GM19239 (cell line): ENCODE data around the gene RHBDD3.
"Not testable (repeated sequence)": the region's sequence is repeated elsewhere in the genome, so short reads cannot be mapped to it uniquely, and the experiment has no call there.

Experiments
- DNase-seq: peaks from one replicate; pipeline ENCODE4 v3.0.0; 2011; ENCODE audit warnings: low spot score; ENCODE audit not compliant: insufficient read length
- FAIRE-seq: peaks from 2 replicates; lab custom pipeline; 2011; peaks lifted over from hg19 to GRCh38; lab: Jason Lieb, UNC

Gene RHBDD3

DNA sequence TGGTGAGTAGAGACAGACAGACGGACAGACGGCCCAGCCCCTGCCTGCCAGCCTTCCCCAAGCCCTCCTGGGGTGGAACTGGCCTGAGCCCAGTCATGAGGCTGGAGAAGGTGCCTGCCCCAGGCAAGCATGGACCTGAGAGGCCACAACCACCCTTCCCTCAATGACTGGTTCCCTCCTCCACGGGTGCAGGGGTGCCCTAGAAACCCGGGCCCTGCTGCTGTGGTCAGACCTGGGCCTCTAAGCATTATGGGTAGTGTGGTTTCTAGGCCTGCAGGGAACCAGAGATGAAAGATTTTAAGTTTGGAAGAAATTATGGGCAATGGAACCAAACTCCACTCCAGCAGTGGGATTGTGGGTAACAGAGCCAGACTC, 13.5 kb downstream of the RHBDD3 start:
- no peak for DNase-seq
- no peak for FAIRE-seq

DNA sequence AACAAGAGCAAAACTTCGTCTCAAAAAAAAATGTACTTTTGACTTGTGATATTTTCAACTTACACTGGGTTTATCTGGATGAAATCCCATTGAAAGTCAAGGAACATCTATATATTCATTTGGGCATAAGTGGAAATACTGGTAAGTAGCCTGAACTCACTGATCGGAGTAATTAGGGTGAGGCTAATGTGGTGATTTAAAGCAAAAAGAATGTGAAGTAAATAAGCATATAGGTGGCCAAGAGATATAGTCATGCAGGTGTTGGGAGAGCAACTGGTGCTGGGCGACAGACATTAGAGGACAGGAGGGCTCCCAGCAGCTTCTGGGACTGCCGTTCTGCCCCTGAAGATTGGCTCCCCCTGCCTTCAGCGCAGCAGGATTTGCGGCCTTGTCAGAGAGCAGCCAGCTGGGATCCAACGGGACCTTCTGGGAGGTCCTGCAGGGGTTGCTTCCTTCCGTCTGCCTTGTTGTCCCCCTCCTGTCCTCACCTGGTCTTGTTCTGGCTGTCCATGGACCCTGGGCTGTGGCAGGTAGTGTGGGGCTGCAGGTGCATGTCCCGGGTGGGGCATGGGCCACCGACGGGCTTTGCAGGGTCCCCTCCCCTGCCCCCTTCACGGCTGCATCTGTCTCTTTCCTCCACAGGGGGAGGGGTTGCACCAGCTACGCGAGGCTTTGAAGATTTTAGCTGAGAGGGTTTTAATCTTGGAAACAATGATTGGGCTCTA, 14.1 kb downstream of the RHBDD3 start:
- no peak for FAIRE-seq
- no peak for DNase-seq

DNA sequence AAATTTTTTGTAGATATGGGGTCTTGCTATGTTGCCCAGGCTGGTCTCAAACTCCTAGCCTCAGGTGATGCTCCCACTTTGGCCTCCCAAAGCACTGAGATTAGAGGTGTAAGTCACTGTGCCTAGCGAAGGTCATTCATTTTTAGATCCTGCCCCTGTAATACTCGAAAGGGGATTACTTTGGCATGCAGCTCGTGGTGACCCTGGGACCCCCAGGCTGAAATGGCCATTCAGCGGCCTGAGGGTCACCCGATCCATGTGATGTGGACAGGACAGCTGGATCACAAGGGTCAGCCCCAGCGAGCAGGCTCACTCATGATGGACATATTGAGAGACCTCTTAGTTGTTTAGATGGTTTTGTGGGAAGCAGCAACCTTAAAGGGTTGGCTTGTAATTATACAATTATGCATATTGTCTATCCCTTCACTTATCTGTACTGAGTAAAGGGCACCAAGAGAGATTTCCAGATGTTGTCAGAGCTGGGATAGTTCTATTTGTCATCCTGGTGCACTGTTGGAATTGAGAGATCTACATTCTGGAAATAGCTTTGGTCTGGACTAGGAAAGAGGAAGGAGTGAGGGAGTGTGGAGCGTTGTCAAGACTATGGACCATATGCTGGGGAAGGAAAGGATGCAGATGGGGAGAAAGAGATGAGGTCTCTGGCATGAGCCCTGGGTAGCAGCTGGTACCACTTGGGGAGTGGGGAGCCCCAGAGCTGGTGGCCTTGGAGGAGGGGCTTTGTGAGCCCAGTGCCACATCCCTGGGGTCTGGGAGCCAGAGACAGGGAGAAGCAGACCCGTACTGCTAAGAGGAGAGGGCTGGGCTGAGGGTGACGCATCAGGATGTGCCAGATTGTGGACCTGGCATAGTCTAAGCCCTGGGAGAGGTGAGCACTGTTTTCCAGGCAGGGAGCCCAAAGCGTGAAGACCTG, 15.5 kb downstream of the RHBDD3 start:
- DNase-seq: no peak
- FAIRE-seq: no peak

DNA sequence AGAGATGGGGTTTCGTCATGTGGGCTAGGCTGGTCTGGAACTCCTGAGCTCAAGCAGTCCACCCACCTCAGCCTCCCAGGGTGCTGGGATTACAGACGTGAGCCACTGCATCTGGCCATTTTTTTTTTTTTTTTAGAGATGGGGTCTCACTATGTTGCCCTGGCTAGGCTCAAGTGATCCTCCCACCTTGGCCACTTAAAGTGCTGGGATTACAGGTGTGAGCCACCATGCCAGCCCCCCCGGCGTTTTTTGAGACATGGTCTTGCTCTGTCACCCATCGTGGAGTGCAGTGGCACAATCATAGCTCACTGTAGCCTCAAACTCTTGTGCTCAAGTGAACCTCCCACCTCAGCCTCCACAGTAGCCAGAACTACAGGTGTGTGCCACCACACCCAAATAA, 16.5 kb downstream of the RHBDD3 start:
- DNase-seq (no peak), FAIRE-seq (no peak)

DNA sequence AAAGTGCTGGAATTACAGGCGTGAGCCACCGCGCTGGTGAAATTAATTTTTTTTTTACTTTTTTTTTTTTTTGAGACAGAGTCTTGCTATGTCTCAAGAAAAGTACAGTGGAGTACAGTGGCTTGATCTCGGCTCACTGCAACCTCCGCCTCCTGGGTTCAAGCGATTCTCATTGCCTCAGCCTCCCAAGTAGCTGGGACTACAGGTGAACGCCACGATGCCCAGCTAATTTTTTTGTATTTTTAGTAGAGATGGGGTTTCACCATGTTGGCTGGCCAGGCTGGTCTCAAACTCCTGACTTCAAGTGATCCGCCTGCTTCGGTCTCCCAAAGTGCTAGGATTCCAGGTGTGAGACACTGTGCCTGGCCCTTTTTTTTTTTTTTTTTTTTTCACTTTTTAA, 19.9 kb downstream of the RHBDD3 start:
- not testable (repeated sequence) for FAIRE-seq, DNase-seq

DNA sequence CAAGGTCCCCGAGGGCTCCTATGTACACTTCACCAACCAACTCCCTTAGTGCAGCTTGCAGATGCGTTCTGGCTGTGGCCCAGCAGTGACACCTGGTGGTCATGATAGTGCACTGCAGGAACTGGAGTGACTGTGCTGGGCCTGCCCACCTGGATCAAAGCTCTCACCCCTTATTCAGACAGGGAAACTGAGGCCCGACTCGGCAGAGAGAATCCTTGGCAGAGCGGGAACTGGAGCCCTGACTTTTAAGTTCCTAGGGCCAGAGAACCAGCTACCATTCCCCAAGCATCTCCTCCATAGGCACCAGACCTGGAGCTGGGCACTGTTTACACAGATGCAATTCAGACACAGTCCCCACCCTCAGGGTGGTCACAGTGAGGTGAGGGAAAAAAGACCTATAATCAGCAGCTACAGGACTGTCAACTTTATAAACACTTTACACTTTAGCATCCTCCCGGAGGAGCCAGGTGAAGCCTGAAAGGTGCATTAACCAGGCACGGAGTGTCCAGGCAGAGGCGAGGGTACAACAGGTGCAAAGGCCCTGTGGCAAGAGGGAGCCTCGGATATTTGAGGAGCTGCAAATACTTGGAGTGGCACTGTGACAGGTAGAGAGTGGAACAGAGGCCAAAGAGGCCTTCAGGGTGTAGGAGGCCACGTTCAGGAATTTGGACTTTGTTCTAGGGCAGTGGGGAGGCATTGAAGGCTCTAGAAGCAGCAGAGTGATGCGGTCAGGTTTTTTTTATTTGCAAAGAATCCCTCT, 22.0 kb downstream of the RHBDD3 start:
- FAIRE-seq: peak; percentile 94
- DNase-seq: peak; percentile 80

DNA sequence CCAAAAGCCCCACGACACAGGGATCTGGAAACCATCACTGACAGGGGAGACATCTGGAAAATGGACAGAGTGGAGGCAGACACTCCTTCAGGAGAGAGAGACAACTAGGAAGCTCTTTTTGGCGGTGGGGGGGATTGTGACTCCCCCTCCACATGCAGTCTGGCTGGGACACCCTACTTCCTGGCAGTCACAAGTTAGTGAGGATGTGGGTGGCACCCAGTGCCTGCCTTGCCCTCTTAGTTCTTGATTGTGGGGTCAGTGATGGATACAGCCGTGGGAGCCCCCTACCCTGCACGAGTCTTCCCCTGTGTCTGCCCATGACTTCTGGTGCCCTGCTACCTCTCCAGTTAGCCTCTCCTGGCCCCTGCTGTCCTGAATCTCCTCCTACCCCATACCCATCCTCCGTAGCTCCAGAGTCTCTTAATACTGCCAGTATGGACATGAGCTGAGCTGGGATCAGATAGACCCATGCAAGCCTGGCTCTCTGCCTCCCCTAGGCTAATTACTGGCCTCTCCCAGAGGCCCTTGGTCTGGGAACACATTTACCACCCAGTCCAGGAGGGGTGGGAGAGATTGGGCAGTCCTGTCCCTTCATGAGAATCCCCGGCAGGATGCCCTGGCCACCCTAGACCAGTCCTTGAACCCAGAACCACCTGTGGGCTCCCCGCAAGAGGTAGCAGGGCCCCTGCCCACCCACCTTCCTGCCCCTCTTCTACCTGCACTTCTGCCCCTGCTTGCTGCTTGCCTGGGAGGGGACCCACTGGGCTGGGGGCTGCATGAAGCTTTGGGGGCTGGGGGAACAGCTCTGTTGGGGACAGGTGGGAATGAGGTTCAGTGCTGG, 22.8 kb downstream of the RHBDD3 start:
- DNase-seq: no peak
- no peak for FAIRE-seq

DNA sequence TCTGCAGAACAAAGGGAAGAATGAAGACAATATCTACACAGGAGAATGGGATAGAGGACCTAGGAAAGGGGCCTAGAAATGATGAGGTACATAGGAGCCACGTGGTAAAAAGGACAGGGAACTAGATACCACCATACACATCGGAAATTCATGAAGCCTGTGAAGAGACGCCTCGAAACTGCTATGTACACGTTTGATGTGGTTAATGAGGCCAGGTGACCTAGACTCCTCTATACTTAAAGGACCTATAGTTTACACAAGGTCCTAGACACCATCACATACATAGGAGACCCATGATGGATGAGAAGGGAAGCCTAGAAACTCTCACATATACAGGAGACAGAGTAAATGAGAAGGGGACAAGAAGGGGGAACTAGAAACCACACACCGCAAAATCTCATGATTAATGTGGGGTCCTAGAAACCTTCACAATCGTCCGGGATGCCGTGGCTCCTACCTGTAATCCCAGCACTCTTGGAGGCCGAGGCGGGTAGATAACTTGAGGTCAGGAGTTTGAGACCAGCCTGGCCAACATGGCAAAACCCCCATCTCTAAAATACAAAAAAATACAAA, 23.8 kb downstream of the RHBDD3 start:
- no peak for DNase-seq
- FAIRE-seq: no peak

DNA sequence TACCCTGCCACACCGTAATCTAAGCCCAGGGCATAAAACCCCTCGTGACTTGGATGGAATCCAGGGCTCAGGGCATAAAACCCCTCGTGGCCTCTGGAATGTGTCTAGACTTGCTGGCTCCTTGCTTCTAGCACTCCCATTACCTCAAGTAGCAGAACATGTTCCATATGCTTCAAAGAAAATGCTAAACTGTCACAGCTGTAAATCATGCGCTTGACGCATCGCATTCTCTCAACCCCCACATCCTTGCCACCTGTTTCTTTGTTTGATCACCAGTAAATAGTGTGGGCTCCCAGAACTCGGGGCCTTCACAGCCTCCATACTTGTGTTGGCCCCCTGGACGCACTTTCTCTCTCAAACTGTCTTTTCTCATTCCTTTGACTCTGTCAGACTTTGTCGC, 27.3 kb downstream of the RHBDD3 start:
- not testable (repeated sequence) for FAIRE-seq, DNase-seq

DNA sequence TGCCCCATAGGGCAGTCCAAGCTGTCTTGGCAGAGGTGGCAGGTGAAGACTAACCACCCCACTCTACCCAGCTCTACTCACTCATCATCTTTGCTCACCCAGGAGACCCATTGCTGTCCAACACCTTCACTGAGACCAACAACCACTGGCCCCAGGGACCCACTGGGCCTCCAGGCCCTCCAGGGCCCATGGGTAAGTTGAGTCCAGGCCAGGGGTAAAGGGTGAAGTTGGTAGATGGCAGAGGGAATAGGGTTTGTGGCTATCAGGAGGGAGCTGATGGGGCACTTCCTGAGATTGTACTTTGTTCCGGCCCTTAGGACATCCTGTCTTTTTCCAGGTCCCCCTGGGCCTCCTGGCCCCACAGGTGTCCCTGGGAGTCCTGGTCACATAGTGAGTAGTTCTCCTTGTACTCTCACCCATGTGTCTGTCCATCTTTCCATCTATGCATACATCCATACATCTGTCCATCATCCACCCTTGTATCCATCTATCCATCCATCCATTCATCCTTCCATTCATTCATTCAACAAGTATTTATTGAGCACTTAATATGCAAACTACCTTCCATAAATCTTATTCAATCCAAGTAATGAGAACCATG, 34.4 kb downstream of the RHBDD3 start:
- no peak for DNase-seq
- FAIRE-seq: no peak

DNA sequence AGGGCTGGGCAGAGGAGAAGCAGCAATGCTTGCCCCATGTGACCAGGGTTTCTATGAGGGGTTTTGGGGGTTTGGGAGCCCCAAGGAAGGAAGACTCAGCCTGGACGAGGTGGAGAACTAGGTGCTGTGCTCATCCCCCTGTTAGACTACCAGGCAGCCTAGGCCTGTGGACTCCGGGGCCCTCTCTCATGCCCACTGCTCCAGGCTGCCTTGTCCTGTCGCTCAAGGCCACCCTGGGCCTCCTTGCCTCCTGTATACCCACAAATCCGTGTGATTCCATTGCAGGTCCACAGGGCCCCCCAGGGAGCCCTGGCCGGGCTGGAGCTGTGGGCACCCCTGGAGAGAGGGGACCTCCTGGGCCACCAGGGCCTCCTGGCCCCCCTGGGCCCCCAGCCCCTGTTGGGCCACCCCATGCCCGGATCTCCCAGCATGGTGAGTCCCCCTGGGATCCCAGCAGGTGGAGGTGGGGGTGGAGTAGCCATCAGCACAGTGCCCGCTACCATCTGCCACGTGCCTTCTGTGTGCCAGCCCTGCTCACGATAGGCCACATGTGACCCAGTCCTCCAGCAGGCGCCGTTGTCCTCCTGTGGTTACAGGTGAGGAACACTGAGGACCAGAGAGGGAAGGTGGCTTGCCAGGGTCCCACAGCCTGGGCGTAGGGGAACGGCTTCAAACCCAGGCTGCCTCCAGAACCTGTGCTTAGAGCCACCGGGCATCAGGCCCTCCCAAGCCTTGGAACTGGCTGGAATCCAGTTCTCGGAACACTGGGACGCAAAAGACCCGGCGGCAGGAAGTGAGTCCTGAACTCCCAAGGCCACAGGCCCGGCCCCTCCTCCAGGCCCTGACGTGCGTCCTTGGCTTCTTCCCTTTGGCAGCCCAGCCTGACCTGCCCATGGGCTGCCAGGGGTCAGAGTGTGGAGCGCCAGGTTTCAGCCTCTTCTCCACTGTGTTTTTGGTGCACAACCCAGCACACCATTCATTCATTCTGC, 35.5 kb downstream of the RHBDD3 start:
- FAIRE-seq: no peak
- no peak for DNase-seq

DNA sequence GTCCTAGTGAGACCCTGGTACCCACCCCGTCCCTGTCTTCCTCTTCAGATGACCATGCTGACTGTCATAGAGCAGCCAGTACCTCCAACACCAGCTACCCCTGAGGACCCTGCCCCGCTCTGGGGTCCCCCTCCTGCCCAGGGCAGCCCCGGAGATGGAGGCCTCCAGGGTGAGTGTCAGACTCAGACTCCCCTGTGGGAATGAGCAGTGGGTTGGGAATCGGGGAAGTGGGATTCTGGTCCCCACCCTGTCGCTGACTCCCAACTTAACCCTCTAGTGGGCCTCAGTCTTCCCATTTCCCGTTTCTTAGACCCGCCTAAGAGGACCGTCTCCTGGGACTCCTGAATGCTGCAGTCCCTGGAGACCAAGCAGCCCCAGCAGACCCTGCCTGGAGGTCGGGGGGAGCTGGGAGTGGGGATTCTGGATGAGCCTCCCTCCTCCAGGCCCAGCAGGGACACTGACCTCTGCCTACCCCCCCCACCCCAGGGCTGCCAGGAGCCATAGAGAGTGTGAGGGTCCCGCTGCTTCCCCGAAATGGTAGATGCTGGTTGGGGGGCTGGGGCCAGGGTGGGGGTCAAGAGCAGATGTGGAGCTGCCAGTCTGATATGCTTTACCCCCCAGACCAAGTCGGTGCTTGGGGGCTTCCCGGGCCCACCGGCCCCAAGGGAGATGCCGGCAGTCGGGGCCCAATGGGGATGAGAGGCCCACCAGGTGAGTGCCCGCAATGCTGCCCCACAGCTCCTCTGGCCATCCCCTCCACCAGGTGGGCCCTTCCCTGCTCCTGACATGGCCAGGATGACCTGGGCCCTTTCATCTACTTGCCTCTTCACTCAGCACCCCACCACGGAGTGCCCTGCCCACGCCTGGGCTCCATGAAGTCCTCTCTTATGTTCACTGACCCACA, 36.6 kb downstream of the RHBDD3 start:
- FAIRE-seq (no peak), DNase-seq (no peak)

DNA sequence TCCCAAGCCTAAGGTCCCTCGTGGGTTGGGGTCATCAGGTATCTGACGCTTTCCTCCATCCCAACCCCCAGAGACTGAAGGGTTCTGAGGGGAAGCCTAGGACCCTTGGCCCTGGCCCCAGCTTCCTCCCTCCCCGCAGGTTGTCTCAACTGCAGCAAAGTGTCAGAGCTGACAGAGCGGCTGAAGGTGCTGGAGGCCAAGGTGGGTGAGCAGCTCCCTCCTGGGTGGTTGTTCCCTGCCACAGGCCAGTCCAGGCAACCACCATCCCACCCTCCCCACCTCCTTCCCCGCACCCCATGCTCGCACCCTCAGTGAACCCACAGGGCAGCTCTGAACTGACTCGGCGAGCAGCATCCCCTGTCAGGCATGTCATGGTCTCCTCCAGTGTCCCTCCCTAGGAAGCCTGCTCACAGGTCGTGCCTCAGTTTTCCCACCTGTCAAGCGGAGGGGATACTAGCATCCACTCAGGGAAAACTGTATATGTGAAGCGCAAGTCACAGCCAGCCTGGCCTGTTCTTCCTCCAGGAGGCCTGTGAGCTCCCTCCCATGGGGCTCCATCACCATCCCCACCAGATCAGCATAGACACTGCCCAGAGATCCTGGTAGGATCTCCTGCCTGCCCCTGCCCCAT, 41.3 kb downstream of the RHBDD3 start:
- FAIRE-seq (no peak), DNase-seq (no peak)

DNA sequence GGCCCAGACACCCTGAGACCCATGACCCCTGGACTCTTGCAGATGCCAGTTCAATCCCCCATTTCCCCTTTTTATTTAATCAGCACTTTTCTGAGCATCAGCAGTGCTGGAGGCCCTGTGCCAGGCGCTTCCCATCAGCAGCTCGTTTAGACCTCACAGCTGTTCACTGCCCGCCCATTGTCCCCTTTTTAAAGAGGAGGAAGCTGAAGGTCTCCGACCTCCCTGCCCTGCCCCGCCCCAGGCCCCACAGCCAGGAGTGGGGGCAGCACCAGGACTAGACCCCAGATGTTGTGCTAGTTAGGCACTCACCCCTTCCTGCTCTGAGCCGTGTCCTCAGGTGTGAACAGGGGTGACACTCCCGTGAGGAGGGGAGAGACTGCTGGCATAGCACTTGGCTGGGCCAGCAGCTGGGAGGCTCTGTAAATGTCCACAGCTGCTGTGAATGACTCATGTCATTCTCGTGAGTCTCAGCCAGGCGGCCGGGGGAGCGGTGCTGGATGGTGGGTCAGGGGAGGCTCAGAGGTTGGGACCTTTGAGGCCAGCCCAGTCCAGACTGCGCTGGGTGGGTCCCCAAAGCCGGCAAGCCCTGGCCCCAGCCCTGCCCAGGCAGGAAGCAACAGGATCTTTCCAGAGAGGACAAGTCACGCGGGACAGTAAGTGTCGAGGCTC, 42.2 kb downstream of the RHBDD3 start:
- FAIRE-seq (no peak), DNase-seq (no peak)

DNA sequence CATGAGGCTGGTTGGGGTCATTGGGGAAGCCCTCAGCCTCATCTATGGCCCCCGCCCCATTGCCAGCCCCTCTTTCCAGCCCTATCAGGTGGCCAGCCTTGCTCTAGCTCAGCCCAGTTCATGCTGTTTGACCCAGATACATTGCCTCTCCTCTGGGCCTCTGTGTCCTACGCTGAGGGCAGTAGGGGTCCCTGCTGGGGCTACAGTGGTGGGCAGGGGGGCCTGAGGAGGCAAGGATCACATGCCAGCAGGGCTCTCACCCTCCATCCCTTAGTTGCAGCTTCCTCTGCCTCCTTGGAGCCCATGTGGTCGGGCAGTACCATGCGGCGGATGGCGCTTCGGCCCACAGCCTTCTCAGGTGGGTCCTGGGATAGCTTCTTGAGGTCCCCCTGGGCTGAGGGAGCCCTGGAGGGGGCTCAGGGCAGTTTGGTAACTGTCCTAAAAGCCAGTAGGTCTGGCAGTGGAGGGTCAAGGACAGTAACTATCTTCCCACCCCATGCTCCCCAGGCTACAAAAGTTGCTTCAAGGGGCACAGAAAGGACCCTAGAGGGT, 42.8 kb downstream of the RHBDD3 start:
- FAIRE-seq (no peak), DNase-seq (no peak)
